Ishikawa (cell line): ENCODE data around the gene AKAP17A.

ENCODE experiments used
- CEBPB ChIP-seq: IDR thresholded peaks from 2 replicates; pipeline ENCODE4 v1.6.1; 2012
- CREB1 ChIP-seq: IDR thresholded peaks from 2 replicates; pipeline ENCODE4 v1.6.1; 2012; ENCODE audit warnings: low read depth
- EGR1 ChIP-seq: IDR thresholded peaks from 2 replicates; pipeline ENCODE4 v1.6.1; 2012
- EP300 ChIP-seq: IDR thresholded peaks from 2 replicates; pipeline ENCODE4 v1.6.1; 2012; ENCODE audit warnings: borderline replicate concordance
- FOXM1 ChIP-seq: IDR thresholded peaks from 2 replicates; pipeline ENCODE4 v1.6.1; 2012; ENCODE audit warnings: low read depth, borderline replicate concordance
- NFIC ChIP-seq: IDR thresholded peaks from 2 replicates; pipeline ENCODE4 v1.6.1; 2012
- RAD21 ChIP-seq: IDR thresholded peaks from 2 replicates; pipeline ENCODE4 v1.6.1; 2012; ENCODE audit warnings: low read depth
- TAF1 ChIP-seq: IDR thresholded peaks from 2 replicates; pipeline ENCODE4 v1.6.1; 2012; ENCODE audit warnings: low read depth, mild to moderate bottlenecking
- TCF12 ChIP-seq: IDR thresholded peaks from 2 replicates; pipeline ENCODE4 v1.6.1; 2012; ENCODE audit warnings: low read depth
- TEAD4 ChIP-seq: IDR thresholded peaks from 2 replicates; pipeline ENCODE4 v1.6.1; 2012
- YY1 ChIP-seq: IDR thresholded peaks from 2 replicates; pipeline ENCODE4 v1.6.1; 2012; ENCODE audit warnings: low read depth
- ZBTB7A ChIP-seq: IDR thresholded peaks from 2 replicates; pipeline ENCODE4 v1.6.1; 2012; ENCODE audit warnings: low read depth
- TF ChIP-seq, protein P1 (sequence below): IDR thresholded peaks from 2 replicates; pipeline ENCODE4 v1.6.1; 2012; ENCODE audit warnings: low read depth, mild to moderate bottlenecking
- TF ChIP-seq, protein P2 (sequence below): IDR thresholded peaks from 2 replicates; pipeline ENCODE4 v1.6.1; 2012
- TF ChIP-seq, protein P3 (sequence below): IDR thresholded peaks from 2 replicates; pipeline ENCODE4 v1.6.1; 2012

Gene AKAP17A

DNA sequence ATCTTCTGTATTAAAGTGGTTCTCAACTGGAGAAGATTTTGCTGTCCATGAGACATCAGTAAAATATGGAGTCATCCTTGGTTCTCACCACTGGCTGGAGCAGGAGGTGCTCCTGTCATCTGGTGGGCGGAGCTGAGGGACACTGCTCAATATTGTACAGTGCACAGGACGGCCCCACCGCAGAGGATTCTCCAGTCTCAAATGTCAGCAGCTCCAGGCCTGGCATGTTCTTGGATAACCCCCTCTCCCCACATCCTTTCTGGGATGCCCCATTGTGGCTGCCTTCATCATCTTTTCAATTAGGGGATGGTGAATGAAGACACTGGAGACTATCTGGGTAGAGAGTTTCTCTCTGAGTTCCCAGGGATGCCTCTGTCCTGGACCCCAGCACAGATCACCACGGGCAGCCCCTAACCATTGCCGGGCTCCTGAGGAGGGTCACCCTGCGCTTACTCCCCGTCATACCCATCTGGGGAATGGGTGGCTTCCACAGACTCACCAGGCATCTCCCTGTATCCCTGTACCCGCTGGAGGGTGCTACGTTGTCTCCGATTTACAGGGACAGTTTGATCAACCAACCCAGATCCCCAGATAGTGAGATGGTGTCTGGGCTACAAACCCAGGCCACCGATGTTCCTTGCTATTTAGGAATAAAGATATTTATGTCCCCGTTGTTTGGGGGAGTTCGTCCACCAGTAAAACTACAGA, 32.5 kb upstream of the AKAP17A start:
- TF ChIP-seq EGR1 (no peak), RAD21 (no peak), CEBPB (no peak), CREB1 (no peak), TCF12 (no peak), FOXM1 (no peak), YY1 (no peak), ZBTB7A (no peak), NFIC (no peak), TAF1 (no peak)
- TF ChIP-seq, protein P1, sequence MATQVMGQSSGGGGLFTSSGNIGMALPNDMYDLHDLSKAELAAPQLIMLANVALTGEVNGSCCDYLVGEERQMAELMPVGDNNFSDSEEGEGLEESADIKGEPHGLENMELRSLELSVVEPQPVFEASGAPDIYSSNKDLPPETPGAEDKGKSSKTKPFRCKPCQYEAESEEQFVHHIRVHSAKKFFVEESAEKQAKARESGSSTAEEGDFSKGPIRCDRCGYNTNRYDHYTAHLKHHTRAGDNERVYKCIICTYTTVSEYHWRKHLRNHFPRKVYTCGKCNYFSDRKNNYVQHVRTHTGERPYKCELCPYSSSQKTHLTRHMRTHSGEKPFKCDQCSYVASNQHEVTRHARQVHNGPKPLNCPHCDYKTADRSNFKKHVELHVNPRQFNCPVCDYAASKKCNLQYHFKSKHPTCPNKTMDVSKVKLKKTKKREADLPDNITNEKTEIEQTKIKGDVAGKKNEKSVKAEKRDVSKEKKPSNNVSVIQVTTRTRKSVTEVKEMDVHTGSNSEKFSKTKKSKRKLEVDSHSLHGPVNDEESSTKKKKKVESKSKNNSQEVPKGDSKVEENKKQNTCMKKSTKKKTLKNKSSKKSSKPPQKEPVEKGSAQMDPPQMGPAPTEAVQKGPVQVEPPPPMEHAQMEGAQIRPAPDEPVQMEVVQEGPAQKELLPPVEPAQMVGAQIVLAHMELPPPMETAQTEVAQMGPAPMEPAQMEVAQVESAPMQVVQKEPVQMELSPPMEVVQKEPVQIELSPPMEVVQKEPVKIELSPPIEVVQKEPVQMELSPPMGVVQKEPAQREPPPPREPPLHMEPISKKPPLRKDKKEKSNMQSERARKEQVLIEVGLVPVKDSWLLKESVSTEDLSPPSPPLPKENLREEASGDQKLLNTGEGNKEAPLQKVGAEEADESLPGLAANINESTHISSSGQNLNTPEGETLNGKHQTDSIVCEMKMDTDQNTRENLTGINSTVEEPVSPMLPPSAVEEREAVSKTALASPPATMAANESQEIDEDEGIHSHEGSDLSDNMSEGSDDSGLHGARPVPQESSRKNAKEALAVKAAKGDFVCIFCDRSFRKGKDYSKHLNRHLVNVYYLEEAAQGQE = no peak
- TF ChIP-seq, protein P2, sequence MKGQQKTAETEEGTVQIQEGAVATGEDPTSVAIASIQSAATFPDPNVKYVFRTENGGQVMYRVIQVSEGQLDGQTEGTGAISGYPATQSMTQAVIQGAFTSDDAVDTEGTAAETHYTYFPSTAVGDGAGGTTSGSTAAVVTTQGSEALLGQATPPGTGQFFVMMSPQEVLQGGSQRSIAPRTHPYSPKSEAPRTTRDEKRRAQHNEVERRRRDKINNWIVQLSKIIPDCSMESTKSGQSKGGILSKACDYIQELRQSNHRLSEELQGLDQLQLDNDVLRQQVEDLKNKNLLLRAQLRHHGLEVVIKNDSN = no peak
- TF ChIP-seq, protein P3, sequence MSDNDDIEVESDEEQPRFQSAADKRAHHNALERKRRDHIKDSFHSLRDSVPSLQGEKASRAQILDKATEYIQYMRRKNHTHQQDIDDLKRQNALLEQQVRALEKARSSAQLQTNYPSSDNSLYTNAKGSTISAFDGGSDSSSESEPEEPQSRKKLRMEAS = no peak

DNA sequence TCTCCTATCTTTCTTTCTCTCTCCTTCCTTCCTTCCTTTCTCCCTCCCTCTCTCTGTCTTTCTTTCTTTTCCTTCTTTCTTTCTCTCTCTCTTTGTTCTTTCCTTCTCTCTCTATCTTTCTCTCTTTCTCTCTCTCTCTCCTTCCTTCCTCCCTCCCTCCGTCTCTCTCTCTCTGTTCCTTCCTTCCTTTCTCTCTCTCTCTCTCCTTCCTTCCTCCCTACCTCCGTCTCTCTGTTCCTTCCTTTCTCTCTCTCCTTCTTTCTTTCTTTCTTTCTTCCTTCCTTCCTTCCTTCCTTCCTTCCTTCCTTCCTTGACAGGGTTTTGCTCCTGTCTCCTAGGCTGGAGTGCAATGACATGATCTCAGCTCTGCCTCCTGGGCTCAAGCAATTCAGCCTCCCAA, 30.2 kb upstream of the AKAP17A start:
- TF ChIP-seq RAD21 (no peak), EGR1 (no peak), CREB1 (no peak), EP300 (no peak), FOXM1 (no peak), NFIC (no peak), TCF12 (no peak), ZBTB7A (no peak)
- TF ChIP-seq, protein P2 = no peak
- TF ChIP-seq, protein P3 = no peak
- TF ChIP-seq, protein P1 = no peak

DNA sequence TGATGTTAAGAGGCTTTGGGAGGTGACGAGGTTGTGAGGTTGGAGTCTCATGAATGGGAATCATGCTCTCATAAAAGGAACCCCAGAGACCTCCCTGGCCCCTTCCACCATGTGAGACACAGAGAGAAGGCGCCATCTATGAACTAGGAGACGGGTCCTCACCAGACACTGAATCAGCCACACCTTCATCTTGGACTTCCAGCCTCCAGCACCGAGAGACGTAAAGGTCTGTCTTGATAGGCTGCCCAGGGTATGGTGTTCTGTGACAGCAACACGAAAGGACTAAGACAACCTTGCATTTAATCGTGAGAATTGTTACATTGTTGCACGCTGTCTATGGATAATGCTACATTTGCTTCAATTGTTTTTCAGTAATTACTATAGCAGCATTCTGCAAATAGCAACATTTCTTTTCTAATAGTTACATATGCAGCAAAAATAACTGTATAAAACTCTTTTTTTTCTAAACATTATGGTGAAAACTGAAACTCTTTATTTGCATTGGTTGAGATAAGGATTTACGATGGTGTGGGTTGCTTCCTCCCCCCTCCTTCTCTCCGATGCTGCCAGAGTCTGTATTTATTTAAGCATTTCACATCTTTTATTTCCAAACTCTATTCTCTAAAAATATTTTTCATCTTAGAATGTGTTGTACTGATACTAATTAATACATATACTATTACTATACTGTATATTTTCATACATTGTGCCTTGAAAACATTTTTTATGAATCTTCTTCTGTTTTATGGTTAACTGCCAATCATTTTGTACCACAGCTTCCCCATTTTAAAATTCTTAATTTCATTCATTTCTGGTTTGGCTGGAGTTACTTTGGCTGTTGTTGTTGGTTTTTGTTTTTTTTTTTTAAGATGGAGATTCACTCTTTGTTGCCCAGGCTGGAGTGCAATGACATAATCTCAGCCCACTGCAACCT, 26.4 kb upstream of the AKAP17A start:
- TF ChIP-seq TAF1 = no peak
- no peak for TF ChIP-seq TEAD4
- no peak for TF ChIP-seq RAD21
- no peak for TF ChIP-seq TCF12
- no peak for TF ChIP-seq EP300
- TF ChIP-seq YY1 = no peak
- TF ChIP-seq NFIC = no peak

DNA sequence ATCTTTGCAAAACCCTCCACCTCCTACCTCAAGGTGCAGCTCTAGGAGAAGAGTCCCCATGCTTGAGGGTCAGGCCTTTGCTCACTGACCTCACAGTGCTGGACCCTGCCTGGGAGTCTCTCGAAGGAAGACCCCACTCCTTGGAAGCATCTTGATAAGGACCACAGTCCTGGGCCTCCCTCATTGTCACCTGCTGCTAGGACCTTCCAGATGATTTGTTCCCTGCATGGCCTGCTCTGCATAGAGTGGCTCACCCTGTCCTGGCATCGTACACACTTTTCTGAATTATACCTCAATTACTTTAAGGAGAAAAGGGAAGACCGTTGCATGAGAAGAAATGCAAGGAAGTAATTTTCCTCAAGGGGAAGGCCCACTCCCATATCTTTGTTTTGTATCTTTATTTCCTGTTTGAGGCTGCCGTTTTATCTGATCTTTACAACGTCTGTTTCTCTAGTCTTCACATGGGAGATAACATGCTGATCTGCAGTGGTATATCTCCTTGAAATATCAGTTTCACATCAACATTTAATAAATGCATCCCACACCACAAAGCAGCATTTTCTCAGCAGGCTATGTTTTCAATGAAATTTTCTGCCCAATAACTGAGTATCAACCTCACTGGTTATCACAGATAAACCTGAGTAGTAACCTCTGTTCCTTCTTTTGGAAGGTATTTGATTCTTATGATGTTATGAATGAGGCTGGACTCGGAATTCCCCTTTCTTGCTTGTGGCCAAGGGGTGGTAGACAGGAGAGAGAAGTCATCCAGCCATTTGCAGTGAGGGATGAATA, 15.0 kb upstream of the AKAP17A start:
- TF ChIP-seq, protein P1 = no peak
- TF ChIP-seq, protein P3 = no peak
- TF ChIP-seq, protein P2 = no peak
- TF ChIP-seq TEAD4 (no peak), EP300 (no peak), YY1 (no peak), TCF12 (no peak), TAF1 (no peak), NFIC (no peak), FOXM1 (no peak), ZBTB7A (no peak), CREB1 (no peak)
